HEK293 (cell line): Measurements from ENCODE around the gene PTGER2.

Source experiments
- CTCF ChIA-PET: fragments of 350-600 bp; formaldehyde crosslinking; extraction: SDS; loops from one replicate; lab custom pipeline; 2021; ENCODE audit warnings: antibody characterized with exemption; lab: Yijun Ruan, JAX
- POLR2A ChIA-PET: fragments of 300-600 bp; formaldehyde crosslinking; extraction: SDS; loops from one replicate; lab custom pipeline; 2020; ENCODE audit warnings: antibody characterized with exemption, inconsistent platforms; lab: Yijun Ruan, JAX
- H3K27ac ChIP-seq: fragments of 200-500 bp; sonication (Bioruptor generic); 2 replicates; pipeline ENCODE4 v1.5.1; 2014; ENCODE audit warnings: low read depth, low read length, control low read depth, inconsistent platforms; ENCODE audit errors: extremely low read depth
- H3K36me3 ChIP-seq, 2 experiments: fragments of 200-500 bp in 1 of 2; sonication (Bioruptor generic) in 1 of 2; 1 replicate in 1 of 2; 2 replicates in 1 of 2; pipeline ENCODE4 v1.5.1; 2014 to 2017; ENCODE audit warnings: inconsistent platforms in 2 of 2, low read length in 2 of 2; ENCODE audit not compliant: control insufficient read depth in 2 of 2, insufficient read depth in 1 of 2
- H3K4me1 ChIP-seq: fragments of 200-500 bp; sonication (Bioruptor generic); 2 replicates; pipeline ENCODE4 v1.5.1; 2014; ENCODE audit warnings: mild to moderate bottlenecking, low read length, inconsistent platforms; ENCODE audit not compliant: control insufficient read depth, insufficient read depth
- H3K4me3 ChIP-seq: 2 replicates; pipeline ENCODE4 v1.5.1; 2011; ENCODE audit warnings: low read depth, mild to moderate bottlenecking, control low read depth, low read length, moderate library complexity
- H3K9me3 ChIP-seq: fragments of 200-500 bp; sonication (Bioruptor generic); 2 replicates; pipeline ENCODE4 v1.5.1; 2014; ENCODE audit warnings: low read depth, low read length, inconsistent platforms; ENCODE audit not compliant: control insufficient read depth, insufficient read depth
- BCL11B ChIP-seq: fragments of 450-650 bp; formaldehyde crosslinking; IDR thresholded peaks from 2 replicates; pipeline ENCODE4 v1.5.1; 2016; ENCODE audit warnings: low read depth, missing biosample characterization, missing genetic modification characterization
- HOXD13 ChIP-seq: sonication (generic); formaldehyde crosslinking; IDR thresholded peaks from 2 replicates; pipeline ENCODE4 v1.8.0; 2022; ENCODE audit warnings: missing genetic modification reagents, borderline replicate concordance
- TSHZ1 ChIP-seq: fragments of 450-650 bp; formaldehyde crosslinking; IDR thresholded peaks from 2 replicates; pipeline ENCODE4 v1.5.1; 2016; ENCODE audit warnings: missing biosample characterization, missing genetic modification characterization, borderline replicate concordance
- ZNF10 ChIP-seq: fragments of 450-650 bp; formaldehyde crosslinking; IDR thresholded peaks from 2 replicates; pipeline ENCODE4 v1.5.1; 2017; ENCODE audit warnings: missing biosample characterization, missing genetic modification characterization
- ZNF211 ChIP-seq: fragments of 450-650 bp; formaldehyde crosslinking; IDR thresholded peaks from 2 replicates; pipeline ENCODE4 v1.5.1; 2016; ENCODE audit warnings: low read depth, missing biosample characterization, missing genetic modification characterization
- ZNF248 ChIP-seq: fragments of 450-650 bp; formaldehyde crosslinking; IDR thresholded peaks from 2 replicates; pipeline ENCODE4 v1.5.1; 2017; ENCODE audit warnings: missing biosample characterization, missing genetic modification characterization
- ZNF280D ChIP-seq: fragments of 450-650 bp; formaldehyde crosslinking; IDR thresholded peaks from 2 replicates; pipeline ENCODE4 v1.5.1; 2016; ENCODE audit warnings: missing biosample characterization, missing genetic modification characterization
- ZNF366 ChIP-seq: fragments of 450-650 bp; formaldehyde crosslinking; conservative IDR thresholded peaks from 2 replicates; pipeline ENCODE4 v1.5.1; 2016; ENCODE audit warnings: missing biosample characterization, missing genetic modification characterization
- ZNF423 ChIP-seq: fragments of 450-650 bp; formaldehyde crosslinking; IDR thresholded peaks from 2 replicates; pipeline ENCODE4 v1.5.1; 2016; ENCODE audit warnings: missing biosample characterization, missing genetic modification characterization
- ZNF513 ChIP-seq: fragments of 450-650 bp; IDR thresholded peaks from 2 replicates; pipeline ENCODE4 v1.5.1; 2018; ENCODE audit warnings: missing biosample characterization, missing genetic modification characterization
- ZNF626 ChIP-seq: fragments of 450-650 bp; sonication (Bioruptor Pico); formaldehyde crosslinking; IDR thresholded peaks from 2 replicates; pipeline ENCODE4 v1.5.1; 2018; ENCODE audit warnings: missing biosample characterization, missing genetic modification characterization, inconsistent platforms
- ZNF654 ChIP-seq: fragments of 450-650 bp; formaldehyde crosslinking; IDR thresholded peaks from 2 replicates; pipeline ENCODE4 v1.5.1; 2016; ENCODE audit warnings: low read depth, missing biosample characterization, missing genetic modification characterization
- ZNF792 ChIP-seq: fragments of 450-650 bp; formaldehyde crosslinking; IDR thresholded peaks from 2 replicates; pipeline ENCODE4 v1.5.1; 2016; ENCODE audit warnings: missing biosample characterization, missing genetic modification characterization
- TF ChIP-seq, protein P1 (sequence below): fragments of 450-650 bp; formaldehyde crosslinking; IDR thresholded peaks from 2 replicates; pipeline ENCODE4 v1.5.1; 2016; ENCODE audit warnings: missing biosample characterization, missing genetic modification characterization
- TF ChIP-seq, protein P2 (sequence below): fragments of 450-650 bp; formaldehyde crosslinking; IDR thresholded peaks from 2 replicates; pipeline ENCODE4 v1.5.1; 2016; ENCODE audit warnings: missing biosample characterization, missing genetic modification characterization, borderline replicate concordance
- TF ChIP-seq, protein P3 (sequence below): fragments of 450-650 bp; formaldehyde crosslinking; conservative IDR thresholded peaks from 2 replicates; pipeline ENCODE4 v1.5.1; 2016; ENCODE audit warnings: low read depth, missing biosample characterization, missing genetic modification characterization

Gene PTGER2

GRCh38 chr14:52348279-52348678, 34.2 kb downstream of the PTGER2 start:
- peaks cover 17% of the 10 kb centered on the region for H3K4me1 ChIP-seq
- TF ChIP-seq, protein P1, sequence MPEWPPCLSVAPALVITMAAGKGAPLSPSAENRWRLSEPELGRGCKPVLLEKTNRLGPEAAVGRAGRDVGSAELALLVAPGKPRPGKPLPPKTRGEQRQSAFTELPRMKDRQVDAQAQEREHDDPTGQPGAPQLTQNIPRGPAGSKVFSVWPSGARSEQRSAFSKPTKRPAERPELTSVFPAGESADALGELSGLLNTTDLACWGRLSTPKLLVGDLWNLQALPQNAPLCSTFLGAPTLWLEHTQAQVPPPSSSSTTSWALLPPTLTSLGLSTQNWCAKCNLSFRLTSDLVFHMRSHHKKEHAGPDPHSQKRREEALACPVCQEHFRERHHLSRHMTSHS (tag by site-specific recombination): no peak
- TF ChIP-seq ZNF366 (no peak), HOXD13 (CRISPR knock-in tag) (no peak), ZNF792 (tag by site-specific recombination) (no peak), ZNF654 (no peak), ZNF626 (no peak), ZNF423 (no peak), ZNF10 (tag by site-specific recombination) (no peak), ZNF280D (no peak), BCL11B (no peak), ZNF513 (tag by site-specific recombination) (no peak), ZNF211 (tag by site-specific recombination) (no peak), ZNF248 (tag by site-specific recombination) (no peak), TSHZ1 (tag by site-specific recombination) (no peak)
- TF ChIP-seq, protein P2, sequence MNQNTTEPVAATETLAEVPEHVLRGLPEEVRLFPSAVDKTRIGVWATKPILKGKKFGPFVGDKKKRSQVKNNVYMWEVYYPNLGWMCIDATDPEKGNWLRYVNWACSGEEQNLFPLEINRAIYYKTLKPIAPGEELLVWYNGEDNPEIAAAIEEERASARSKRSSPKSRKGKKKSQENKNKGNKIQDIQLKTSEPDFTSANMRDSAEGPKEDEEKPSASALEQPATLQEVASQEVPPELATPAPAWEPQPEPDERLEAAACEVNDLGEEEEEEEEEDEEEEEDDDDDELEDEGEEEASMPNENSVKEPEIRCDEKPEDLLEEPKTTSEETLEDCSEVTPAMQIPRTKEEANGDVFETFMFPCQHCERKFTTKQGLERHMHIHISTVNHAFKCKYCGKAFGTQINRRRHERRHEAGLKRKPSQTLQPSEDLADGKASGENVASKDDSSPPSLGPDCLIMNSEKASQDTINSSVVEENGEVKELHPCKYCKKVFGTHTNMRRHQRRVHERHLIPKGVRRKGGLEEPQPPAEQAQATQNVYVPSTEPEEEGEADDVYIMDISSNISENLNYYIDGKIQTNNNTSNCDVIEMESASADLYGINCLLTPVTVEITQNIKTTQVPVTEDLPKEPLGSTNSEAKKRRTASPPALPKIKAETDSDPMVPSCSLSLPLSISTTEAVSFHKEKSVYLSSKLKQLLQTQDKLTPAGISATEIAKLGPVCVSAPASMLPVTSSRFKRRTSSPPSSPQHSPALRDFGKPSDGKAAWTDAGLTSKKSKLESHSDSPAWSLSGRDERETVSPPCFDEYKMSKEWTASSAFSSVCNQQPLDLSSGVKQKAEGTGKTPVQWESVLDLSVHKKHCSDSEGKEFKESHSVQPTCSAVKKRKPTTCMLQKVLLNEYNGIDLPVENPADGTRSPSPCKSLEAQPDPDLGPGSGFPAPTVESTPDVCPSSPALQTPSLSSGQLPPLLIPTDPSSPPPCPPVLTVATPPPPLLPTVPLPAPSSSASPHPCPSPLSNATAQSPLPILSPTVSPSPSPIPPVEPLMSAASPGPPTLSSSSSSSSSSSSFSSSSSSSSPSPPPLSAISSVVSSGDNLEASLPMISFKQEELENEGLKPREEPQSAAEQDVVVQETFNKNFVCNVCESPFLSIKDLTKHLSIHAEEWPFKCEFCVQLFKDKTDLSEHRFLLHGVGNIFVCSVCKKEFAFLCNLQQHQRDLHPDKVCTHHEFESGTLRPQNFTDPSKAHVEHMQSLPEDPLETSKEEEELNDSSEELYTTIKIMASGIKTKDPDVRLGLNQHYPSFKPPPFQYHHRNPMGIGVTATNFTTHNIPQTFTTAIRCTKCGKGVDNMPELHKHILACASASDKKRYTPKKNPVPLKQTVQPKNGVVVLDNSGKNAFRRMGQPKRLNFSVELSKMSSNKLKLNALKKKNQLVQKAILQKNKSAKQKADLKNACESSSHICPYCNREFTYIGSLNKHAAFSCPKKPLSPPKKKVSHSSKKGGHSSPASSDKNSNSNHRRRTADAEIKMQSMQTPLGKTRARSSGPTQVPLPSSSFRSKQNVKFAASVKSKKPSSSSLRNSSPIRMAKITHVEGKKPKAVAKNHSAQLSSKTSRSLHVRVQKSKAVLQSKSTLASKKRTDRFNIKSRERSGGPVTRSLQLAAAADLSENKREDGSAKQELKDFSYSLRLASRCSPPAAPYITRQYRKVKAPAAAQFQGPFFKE (tag by site-specific recombination): no peak
- TF ChIP-seq, protein P3, sequence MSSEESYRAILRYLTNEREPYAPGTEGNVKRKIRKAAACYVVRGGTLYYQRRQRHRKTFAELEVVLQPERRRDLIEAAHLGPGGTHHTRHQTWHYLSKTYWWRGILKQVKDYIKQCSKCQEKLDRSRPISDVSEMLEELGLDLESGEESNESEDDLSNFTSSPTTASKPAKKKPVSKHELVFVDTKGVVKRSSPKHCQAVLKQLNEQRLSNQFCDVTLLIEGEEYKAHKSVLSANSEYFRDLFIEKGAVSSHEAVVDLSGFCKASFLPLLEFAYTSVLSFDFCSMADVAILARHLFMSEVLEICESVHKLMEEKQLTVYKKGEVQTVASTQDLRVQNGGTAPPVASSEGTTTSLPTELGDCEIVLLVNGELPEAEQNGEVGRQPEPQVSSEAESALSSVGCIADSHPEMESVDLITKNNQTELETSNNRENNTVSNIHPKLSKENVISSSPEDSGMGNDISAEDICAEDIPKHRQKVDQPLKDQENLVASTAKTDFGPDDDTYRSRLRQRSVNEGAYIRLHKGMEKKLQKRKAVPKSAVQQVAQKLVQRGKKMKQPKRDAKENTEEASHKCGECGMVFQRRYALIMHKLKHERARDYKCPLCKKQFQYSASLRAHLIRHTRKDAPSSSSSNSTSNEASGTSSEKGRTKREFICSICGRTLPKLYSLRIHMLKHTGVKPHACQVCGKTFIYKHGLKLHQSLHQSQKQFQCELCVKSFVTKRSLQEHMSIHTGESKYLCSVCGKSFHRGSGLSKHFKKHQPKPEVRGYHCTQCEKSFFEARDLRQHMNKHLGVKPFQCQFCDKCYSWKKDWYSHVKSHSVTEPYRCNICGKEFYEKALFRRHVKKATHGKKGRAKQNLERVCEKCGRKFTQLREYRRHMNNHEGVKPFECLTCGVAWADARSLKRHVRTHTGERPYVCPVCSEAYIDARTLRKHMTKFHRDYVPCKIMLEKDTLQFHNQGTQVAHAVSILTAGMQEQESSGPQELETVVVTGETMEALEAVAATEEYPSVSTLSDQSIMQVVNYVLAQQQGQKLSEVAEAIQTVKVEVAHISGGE (tag by site-specific recombination): no peak
- ChIA-PET CTCF (no interaction called here), POLR2A (no interaction called here)
- H3K36me3 ChIP-seq: no peaks in the 10 kb centered on the region
- no peak overlapping the region for H3K27ac ChIP-seq
- H3K9me3 ChIP-seq: no peaks in the 10 kb centered on the region
- H3K4me3 ChIP-seq: no peak overlapping the region
